Fibroblast of mammary gland (primary cell): ENCODE data around the gene INPPL1.
"Not testable (repeated sequence)": the region's sequence is repeated elsewhere in the genome, so short reads cannot be mapped to it uniquely, and the experiment has no call there.

Experiments
- DNase-seq: peaks from one replicate; pipeline ENCODE4 v3.0.0-alpha.2; 2010; ENCODE audit warnings: low read depth
- H3K4me3 ChIP-seq: 2 replicates; pipeline ENCODE4 v1.5.1; 2011; ENCODE audit warnings: low read depth, mild to moderate bottlenecking, low read length, moderate library complexity; ENCODE audit not compliant: control insufficient read depth
- TF ChIP-seq, protein P1 (sequence below): conservative IDR thresholded peaks from 2 replicates; pipeline ENCODE4 v1.5.1; 2011; ENCODE audit warnings: low read depth, low read length, inconsistent platforms; ENCODE audit not compliant: control insufficient read depth, insufficient read depth

INPPL1 gene

DNA sequence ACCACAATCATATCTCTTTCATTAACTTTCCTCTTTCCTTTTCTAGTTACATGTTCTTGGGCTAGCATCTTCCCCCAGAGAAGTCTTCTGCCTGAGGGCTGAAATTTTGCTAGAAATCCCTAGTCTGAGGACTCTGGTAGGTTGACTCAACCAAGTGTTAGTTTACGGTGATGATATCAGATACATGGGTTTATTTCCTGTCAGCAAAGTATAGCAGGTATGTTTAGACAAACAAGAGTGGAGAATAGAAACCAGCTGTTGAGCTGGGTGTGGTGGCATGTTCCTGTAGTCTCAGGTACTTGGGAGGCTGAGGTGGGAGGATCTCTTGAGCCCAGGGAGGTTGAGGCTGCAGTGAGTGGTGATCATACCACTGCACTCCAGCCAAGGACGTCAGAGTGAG lies 21.4 kb upstream of the INPPL1 start:
- TF ChIP-seq, protein P1, sequence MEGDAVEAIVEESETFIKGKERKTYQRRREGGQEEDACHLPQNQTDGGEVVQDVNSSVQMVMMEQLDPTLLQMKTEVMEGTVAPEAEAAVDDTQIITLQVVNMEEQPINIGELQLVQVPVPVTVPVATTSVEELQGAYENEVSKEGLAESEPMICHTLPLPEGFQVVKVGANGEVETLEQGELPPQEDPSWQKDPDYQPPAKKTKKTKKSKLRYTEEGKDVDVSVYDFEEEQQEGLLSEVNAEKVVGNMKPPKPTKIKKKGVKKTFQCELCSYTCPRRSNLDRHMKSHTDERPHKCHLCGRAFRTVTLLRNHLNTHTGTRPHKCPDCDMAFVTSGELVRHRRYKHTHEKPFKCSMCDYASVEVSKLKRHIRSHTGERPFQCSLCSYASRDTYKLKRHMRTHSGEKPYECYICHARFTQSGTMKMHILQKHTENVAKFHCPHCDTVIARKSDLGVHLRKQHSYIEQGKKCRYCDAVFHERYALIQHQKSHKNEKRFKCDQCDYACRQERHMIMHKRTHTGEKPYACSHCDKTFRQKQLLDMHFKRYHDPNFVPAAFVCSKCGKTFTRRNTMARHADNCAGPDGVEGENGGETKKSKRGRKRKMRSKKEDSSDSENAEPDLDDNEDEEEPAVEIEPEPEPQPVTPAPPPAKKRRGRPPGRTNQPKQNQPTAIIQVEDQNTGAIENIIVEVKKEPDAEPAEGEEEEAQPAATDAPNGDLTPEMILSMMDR, result no peak
- H3K4me3 ChIP-seq, result no peak overlapping the region
- no peak for DNase-seq

DNA sequence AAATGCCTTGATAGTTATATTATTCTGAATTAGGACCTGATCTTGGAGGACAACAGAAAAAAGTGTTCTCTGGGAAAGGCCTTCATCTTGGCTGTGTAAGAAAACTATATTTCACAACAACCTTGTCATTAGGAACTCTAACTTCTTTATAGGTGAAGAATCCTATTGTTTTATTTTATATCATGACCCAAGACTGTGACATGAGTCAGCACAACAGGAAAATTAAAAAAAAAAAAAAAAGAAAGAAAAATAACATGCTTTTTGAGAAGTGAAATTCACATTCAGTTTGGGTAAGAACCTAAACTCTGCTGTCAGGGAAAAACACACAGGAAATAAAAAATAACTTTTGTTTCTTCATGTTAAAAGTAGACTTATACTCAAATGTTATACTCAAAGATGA lies 19.7 kb upstream of the INPPL1 start:
- TF ChIP-seq, protein P1, result no peak
- no peak overlapping the region for H3K4me3 ChIP-seq
- no peak for DNase-seq

DNA sequence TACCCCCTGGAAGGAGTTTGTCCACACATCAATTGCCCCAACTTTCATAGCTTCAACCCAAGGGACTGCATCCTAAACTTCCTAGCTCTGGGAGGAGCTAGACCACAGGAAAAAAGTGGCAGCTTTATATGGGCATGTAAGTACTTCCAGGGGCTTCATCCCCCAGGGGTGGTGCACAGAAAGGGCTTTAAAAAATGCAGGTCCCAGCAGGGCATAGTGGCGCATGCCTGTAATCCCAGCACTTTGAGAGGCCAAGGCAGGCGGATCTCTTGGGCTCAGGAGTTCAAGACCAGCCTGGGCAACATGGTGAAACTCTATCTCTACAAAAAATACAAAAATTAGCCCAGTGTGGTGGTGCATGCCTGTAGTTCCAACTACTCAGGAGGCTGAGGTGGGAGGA lies 17.8 kb upstream of the INPPL1 start:
- DNase-seq, H3K4me3 ChIP-seq: not testable (repeated sequence)

DNA sequence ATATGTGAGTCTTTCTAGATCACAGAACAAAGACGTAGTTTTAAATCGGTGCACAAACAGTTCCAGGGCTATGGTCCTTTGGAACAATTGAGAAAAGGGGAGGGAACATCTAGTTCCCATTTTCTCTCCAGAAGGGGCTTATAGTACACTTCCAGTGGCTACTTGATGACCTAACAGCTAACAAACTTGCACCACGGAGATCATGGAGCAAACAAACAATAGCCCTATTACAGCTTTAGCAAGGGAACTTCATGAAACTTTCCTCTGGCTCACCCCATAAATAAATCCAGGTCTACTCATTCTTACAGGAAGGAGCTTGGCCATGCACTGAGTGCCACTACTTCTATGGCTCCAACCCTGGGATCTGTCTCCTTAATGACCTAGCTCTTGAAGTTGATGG lies 16.3 kb upstream of the INPPL1 start:
- no peak overlapping the region for H3K4me3 ChIP-seq
- DNase-seq, result no peak
- TF ChIP-seq, protein P1, result no peak

DNA sequence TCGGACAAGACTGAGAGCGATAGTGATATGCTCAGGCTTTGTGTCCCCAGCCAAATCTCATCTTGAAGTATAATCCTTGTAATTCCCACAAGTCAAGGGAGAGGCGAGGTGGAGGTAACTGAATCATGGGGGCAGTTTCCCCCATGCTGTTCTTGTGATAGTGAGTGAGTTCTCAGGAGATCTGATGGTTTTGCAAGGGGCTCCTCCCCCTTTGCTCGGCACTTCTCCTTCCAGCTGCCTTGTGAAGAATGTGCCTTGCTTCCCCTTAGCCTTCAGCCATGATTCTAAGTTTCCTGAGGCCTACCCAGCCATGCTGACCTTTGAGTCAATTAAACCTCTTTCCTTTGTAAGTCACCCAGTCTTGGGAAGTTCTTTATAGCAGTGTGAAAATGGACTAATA lies 15.5 kb upstream of the INPPL1 start:
- H3K4me3 ChIP-seq, result no peak overlapping the region
- no peak for DNase-seq
- TF ChIP-seq, protein P1, result no peak

DNA sequence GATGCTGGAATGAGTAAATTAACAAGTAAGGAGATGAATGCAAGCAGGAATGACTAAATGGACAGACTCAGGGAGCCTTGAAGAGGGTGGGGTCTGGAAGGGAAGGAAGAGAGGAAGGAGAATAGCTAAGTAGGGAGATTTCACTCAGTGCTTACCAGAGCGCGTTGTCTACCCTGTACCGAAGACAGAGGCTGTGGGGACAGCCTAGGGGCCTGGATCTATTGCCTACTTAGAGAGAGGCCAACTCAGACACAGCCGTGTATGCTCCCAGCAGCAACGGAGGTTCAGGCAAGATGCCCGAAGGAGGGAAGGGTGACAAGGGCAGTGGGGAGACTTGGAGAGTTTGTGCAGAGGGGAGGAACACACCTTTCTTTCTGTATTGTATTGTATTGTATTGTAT lies 7.9 kb upstream of the INPPL1 start, which contains the start of gene FOLR2:
FOLR2 (plus strand) TSS at position 157 of the 400 bp plus-strand sequence. CDS start 1,791 bp downstream, outside the sequence.
- TF ChIP-seq, protein P1, result no peak
- no peak within 1 kb of the TSS for H3K4me3 ChIP-seq
- DNase-seq, result no peak

DNA sequence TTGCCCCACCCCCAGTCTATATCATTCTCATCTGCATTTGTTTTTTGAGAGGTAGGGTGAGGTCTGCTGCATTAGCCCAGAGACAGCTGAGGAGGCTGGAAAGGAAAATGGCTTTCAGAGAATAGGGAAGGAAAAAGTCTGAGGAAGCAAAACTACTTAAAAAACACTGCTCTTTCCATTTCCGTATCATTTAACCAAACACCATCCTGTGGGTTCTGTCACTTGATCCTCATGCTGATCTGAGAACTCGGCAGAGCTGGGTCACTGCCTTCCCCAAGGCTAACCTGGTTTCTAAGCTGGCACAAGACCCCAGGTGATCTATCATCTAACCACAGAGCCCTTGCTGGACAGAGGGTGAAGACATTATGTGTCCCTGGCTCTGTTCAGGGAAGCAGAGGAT lies 6.7 kb upstream of the INPPL1 start:
- TF ChIP-seq, protein P1, result no peak

DNA sequence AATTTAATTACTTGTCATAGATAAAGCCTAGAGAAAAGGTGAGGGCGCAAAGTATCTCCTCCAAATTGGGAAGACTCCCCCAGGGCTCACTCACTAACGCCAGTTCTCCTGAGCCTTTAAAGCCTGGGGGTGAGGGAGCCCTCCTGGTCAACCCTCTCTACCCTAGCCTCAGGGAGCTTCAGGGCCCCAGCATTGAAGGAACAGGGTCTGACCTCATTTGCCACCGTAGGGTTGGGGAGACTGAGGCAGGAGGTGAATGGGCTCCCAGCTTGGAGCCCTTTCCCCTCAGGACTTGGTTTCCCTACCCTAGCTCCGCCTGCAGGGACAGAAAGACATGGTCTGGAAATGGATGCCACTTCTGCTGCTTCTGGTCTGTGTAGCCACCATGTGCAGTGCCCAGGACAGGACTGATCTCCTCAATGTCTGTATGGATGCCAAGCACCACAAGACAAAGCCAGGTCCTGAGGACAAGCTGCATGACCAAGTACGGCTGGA lies 6.3 kb upstream of the INPPL1 start:
- TF ChIP-seq, protein P1, result no peak
- no peak for DNase-seq
- H3K4me3 ChIP-seq, result no peak overlapping the region

More for the DNA sequence above, 6.7 kb upstream of the INPPL1 start:
- no peak for DNase-seq
- no peak overlapping the region for H3K4me3 ChIP-seq
